ENCODE results near the gene CSNK1G1. TPM values are rescaled to one million over a fixed set of nuclear protein-coding genes. Genes with fewer than 3 reads are reported as not detected.

Gene CSNK1G1
- polyA plus RNA-seq, 1 donor from 2014 or later = 18.9 TPM

GRCh38 chr15:64156652-64157331 is 199.2 kb downstream of the CSNK1G1 start:
- Histone ChIP-seq H3K9me3 (ENCODE audit: low read length) (no peaks in the 10 kb centered on the region), H2AFZ (ENCODE audit: low read depth, low read length) (no peak overlapping the region), H3K9me2 (ENCODE audit: insufficient read depth, low read length) (no peaks in the 10 kb centered on the region), H3F3A (ENCODE audit: insufficient read depth, low read length, poor library complexity, severe bottlenecking) (no peaks in the 10 kb centered on the region), H3K9ac (ENCODE audit: low read length) (no peak overlapping the region), H3K4me2 (ENCODE audit: low read length) (no peak overlapping the region), H4K20me1 (ENCODE audit: insufficient read depth) (no peaks in the 10 kb centered on the region), H3K27ac (ENCODE audit: low read length) (no peak overlapping the region), H3K36me3 (ENCODE audit: insufficient read depth, low read length) (no peaks in the 10 kb centered on the region), H3K4me3 (ENCODE audit: low read length) (no peak overlapping the region), H3K27me3 (ENCODE audit: insufficient read depth, low read depth, low read length) (peaks cover 14% of the 10 kb centered on the region), H3K79me2 (replicated peaks; ENCODE audit: insufficient read depth, low read length) (peaks cover 3% of the 10 kb centered on the region)
- no peak for TF ChIP-seq POLR2AphosphoS5 (IDR thresholded peaks at IDR 0.05)
- TF ChIP-seq EP300 (conservative IDR thresholded peaks at IDR 0.05; ENCODE audit: poor library complexity, severe bottlenecking) = no peak
- no peak for TF ChIP-seq MXI1 (conservative IDR thresholded peaks at IDR 0.05; ENCODE audit: poor library complexity, severe bottlenecking)
- TF ChIP-seq REST (IDR thresholded peaks at IDR 0.05; ENCODE audit: borderline replicate concordance) = no peak
- no peak for TF ChIP-seq RAD21 (conservative IDR thresholded peaks at IDR 0.05)
- TF ChIP-seq CTCF (IDR thresholded peaks at IDR 0.05; ENCODE audit: poor library complexity, severe bottlenecking) = no peak
- no peak for TF ChIP-seq SMC3 (conservative IDR thresholded peaks at IDR 0.05; ENCODE audit: poor library complexity)
- TF ChIP-seq TAF1 (IDR thresholded peaks at IDR 0.05; ENCODE audit: low read depth) = no peak
- no peak for TF ChIP-seq EZH2 (IDR thresholded peaks at IDR 0.05; ENCODE audit: borderline replicate concordance, insufficient read depth, low read length, poor library complexity, severe bottlenecking)

- Histone ChIP-seq H4K20me1 (ENCODE audit: insufficient read depth) (no peaks in the 10 kb centered on the region), H3K79me2 (replicated peaks; ENCODE audit: insufficient read depth, low read length) (no peaks in the 10 kb centered on the region), H3K4me3 (ENCODE audit: low read length) (no peak overlapping the region), H3K27ac (ENCODE audit: low read length) (no peak overlapping the region), H3K9me3 (ENCODE audit: low read length) (no peaks in the 10 kb centered on the region), H3K27me3 (ENCODE audit: insufficient read depth, low read depth, low read length) (peaks cover 21% of the 10 kb centered on the region), H3F3A (ENCODE audit: insufficient read depth, low read length, poor library complexity, severe bottlenecking) (no peaks in the 10 kb centered on the region), H3K9ac (ENCODE audit: low read length) (no peak overlapping the region), H2AFZ (ENCODE audit: low read depth, low read length) (no peak overlapping the region), H3K9me2 (ENCODE audit: insufficient read depth, low read length) (no peaks in the 10 kb centered on the region), H3K4me2 (ENCODE audit: low read length) (no peak overlapping the region), H3K36me3 (ENCODE audit: insufficient read depth, low read length) (no peaks in the 10 kb centered on the region)
- no peak for TF ChIP-seq RAD21 (conservative IDR thresholded peaks at IDR 0.05)
- TF ChIP-seq EP300 (conservative IDR thresholded peaks at IDR 0.05; ENCODE audit: poor library complexity, severe bottlenecking) = no peak
- no peak for TF ChIP-seq EZH2 (IDR thresholded peaks at IDR 0.05; ENCODE audit: borderline replicate concordance, insufficient read depth, low read length, poor library complexity, severe bottlenecking)
- TF ChIP-seq TAF1 (IDR thresholded peaks at IDR 0.05; ENCODE audit: low read depth) = no peak
- TF ChIP-seq POLR2AphosphoS5 (IDR thresholded peaks at IDR 0.05) = no peak
- TF ChIP-seq MXI1 (conservative IDR thresholded peaks at IDR 0.05; ENCODE audit: poor library complexity, severe bottlenecking) = no peak
Observed at GRCh38 chr15:64155802-64156651, 199.9 kb downstream of the CSNK1G1 start.
